ENCODE results near the gene METTL21C.

Gene METTL21C

GRCh38 chr13:102657630-102658029 is 37.2 kb downstream of the METTL21C start:
- peak; percentile 14 for DNase-seq

DNA sequence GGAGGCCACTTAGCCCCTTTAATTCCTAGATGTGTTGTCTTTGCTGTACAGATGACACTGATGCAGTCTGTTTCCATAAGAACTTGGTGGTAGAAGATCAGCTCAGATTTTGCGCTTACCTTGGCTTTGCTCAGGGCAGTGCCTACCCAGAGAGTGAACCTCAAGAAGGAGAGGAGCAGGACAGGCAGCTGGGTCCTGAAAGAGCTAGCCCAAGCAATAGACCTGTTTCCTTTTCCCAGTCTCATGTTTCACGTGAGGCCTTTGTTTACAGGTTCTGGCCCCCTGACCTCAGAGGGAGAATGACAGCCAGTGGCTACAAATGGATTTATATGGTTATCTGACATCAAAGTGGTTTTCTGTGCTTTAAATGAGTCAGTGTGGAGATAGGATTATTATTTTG is 40.1 kb downstream of the METTL21C start:
- no peak for DNase-seq

DNA sequence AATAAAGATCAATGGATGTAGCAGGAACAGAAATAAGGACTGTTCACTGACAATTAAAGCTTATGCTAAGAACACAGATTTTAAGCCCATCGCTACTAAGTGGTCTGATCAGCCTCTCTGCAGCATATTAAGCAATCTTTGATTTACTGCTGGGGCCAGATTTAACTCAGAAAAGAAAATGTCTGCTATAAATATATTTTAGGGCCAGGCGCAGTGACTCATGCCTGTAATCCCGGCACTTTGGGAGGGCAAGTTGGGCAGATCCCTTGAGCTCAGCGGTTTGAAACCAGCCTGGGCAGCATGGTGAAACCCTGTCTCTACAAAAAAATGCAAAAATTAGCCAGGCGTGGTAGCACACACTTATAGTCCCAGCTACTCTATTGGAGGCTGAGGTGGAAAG is 43.0 kb downstream of the METTL21C start:
- DNase-seq: no peak

DNA sequence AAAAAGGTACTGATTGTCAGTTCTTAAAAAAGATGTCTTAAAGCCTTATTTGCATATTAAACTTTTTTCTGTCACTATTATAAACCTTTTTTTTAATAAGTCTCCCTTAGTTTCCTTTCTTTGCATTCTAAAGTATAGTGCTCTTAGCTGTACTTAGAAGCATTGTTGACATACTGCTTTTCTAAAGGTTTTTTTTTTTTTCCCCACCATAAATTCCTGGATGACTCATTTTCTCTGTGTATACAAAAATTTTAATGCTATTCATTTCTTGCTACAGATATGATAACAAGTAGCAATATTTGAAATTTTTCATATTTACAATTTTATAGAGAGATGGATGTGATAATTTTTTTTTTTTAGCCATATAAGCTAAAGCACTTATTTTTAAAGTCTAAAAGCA is 43.5 kb downstream of the METTL21C start:
- DNase-seq: no peak

- no peak for DNase-seq
These were observed 44.4 kb downstream of the METTL21C start for GRCh38 chr13:102650444-102650843.

- no peak for DNase-seq
These were observed 46.8 kb downstream of the METTL21C start for GRCh38 chr13:102648046-102648445.

GRCh38 chr13:102645701-102646100 is 49.1 kb downstream of the METTL21C start:
- no peak for DNase-seq

- no peak for DNase-seq
These were observed 51.2 kb downstream of the METTL21C start for GRCh38 chr13:102643656-102644055.

GRCh38 chr13:102642475-102642874 is 52.4 kb downstream of the METTL21C start:
- no peak for DNase-seq

- no peak for DNase-seq
These were observed 52.8 kb downstream of the METTL21C start for GRCh38 chr13:102642029-102642428.

- no peak for DNase-seq
These were observed 56.1 kb downstream of the METTL21C start for GRCh38 chr13:102638741-102639140.
